Activated gamma-delta T cell treated with anti-CD3 and anti-CD28 coated beads, Interleukin-2, amount 50 U/mL, for 16 hours (primary cell): ENCODE results near the gene TMEM165.
A peak's percentile ranks its signal among the peaks of the same experiment; 100 is the strongest.
"Not testable (repeated sequence)": the region's sequence is repeated elsewhere in the genome, so short reads cannot be mapped to it uniquely, and the experiment has no call there.

Experiments used
- DNase-seq: peaks from one replicate; pipeline ENCODE4 v3.0.0-alpha.2; 2020; ENCODE audit warnings: low read depth

Gene TMEM165

GRCh38 chr4:55395529-55396307 is at the start of gene TMEM165:
TSS of gene TMEM165 (plus strand) at chr4:55395957. CDS start at chr4:55396190, 233 bp downstream.
- peak; percentile 77 for DNase-seq

GRCh38 chr4:55345980-55346850 is 49.5 kb upstream of the TMEM165 start, which contains the start of gene SRD5A3:
TSS of gene SRD5A3 (plus strand) at chr4:55346242. CDS start at chr4:55346337, 95 bp downstream.
- peak; percentile 74 for DNase-seq

- no peak for DNase-seq
Measured at GRCh38 chr4:55346851-55347255, 48.9 kb upstream of the TMEM165 start.

- DNase-seq = no peak
Measured at GRCh38 chr4:55347610-55348228, 48.0 kb upstream of the TMEM165 start.

- DNase-seq = no peak
Measured at GRCh38 chr4:55348466-55348865, 47.3 kb upstream of the TMEM165 start.

GRCh38 chr4:55350870-55351269 is 44.9 kb upstream of the TMEM165 start:
- DNase-seq = not testable (repeated sequence)

- DNase-seq = no peak
Measured at GRCh38 chr4:55351824-55352223, 43.9 kb upstream of the TMEM165 start.

GRCh38 chr4:55352726-55353125 is 43.0 kb upstream of the TMEM165 start:
- no peak for DNase-seq

GRCh38 chr4:55353228-55353747 is 42.5 kb upstream of the TMEM165 start:
- DNase-seq = not testable (repeated sequence)

- no peak for DNase-seq
Measured at GRCh38 chr4:55354648-55355047, 41.1 kb upstream of the TMEM165 start.

GRCh38 chr4:55355555-55355954 is 40.2 kb upstream of the TMEM165 start:
- no peak for DNase-seq

- no peak for DNase-seq
Measured at GRCh38 chr4:55356991-55357461, 38.7 kb upstream of the TMEM165 start.

- no peak for DNase-seq
Measured at GRCh38 chr4:55358246-55358645, 37.5 kb upstream of the TMEM165 start.

GRCh38 chr4:55358668-55359067 is 37.1 kb upstream of the TMEM165 start:
- DNase-seq = no peak

- no peak for DNase-seq
Measured at GRCh38 chr4:55359397-55359916, 36.3 kb upstream of the TMEM165 start.

- not testable (repeated sequence) for DNase-seq
Measured at GRCh38 chr4:55362938-55363337, 32.8 kb upstream of the TMEM165 start.

GRCh38 chr4:55363691-55364351 is 31.9 kb upstream of the TMEM165 start:
- DNase-seq = no peak

- no peak for DNase-seq
Measured at GRCh38 chr4:55364691-55365344, 30.9 kb upstream of the TMEM165 start.

GRCh38 chr4:55365345-55365728 is 30.4 kb upstream of the TMEM165 start:
- no peak for DNase-seq

- no peak for DNase-seq
Measured at GRCh38 chr4:55366621-55367020, 29.1 kb upstream of the TMEM165 start.
